ENCODE data around the gene TXLNB. TPM values are rescaled to one million over a fixed set of nuclear protein-coding genes. Genes with fewer than 3 reads are reported as not detected.

TXLNB gene
- total RNA-seq, 1 donor from 2014 or later, result 0.49 TPM

GRCh38 chr6:139311831-139312230 lies 20.0 kb upstream of the TXLNB start:
- Histone ChIP-seq H3K27ac (no peak overlapping the region), H3K4me1 (no peaks in the 10 kb centered on the region), H3K36me3 (no peaks in the 10 kb centered on the region), H3K27me3 (no peaks in the 10 kb centered on the region), H3K9me3 (no peaks in the 10 kb centered on the region), H3K4me3 (no peak overlapping the region)
- no peak for TF ChIP-seq CTCF (IDR thresholded peaks at IDR 0.05)
- no peak for TF ChIP-seq POLR2AphosphoS5 (IDR thresholded peaks at IDR 0.05; ENCODE audit: insufficient read depth in 1 of 2, low read depth in 1 of 2)
- DNase-seq (ENCODE audit: extremely low spot score in 2 of 2), result no peak
- intact Hi-C loops (cut with DNase I), result no loop called here

- DNase-seq (ENCODE audit: extremely low spot score in 2 of 2), result no peak
- Histone ChIP-seq H3K9me3 (no peaks in the 10 kb centered on the region), H3K27ac (no peak overlapping the region), H3K36me3 (no peaks in the 10 kb centered on the region), H3K4me1 (no peaks in the 10 kb centered on the region), H3K4me3 (no peak overlapping the region), H3K27me3 (no peaks in the 10 kb centered on the region)
- TF ChIP-seq POLR2AphosphoS5 (IDR thresholded peaks at IDR 0.05; ENCODE audit: insufficient read depth in 1 of 2, low read depth in 1 of 2), result no peak
- TF ChIP-seq POLR2A (IDR thresholded peaks at IDR 0.05), result no peak
- TF ChIP-seq CTCF (IDR thresholded peaks at IDR 0.05), result no peak
- intact Hi-C loops (cut with DNase I), result no loop called here
These were observed 17.3 kb upstream of the TXLNB start for GRCh38 chr6:139308936-139309603.

GRCh38 chr6:139308286-139308916 lies 16.6 kb upstream of the TXLNB start:
- DNase-seq (ENCODE audit: extremely low spot score in 2 of 2), result no peak
- no peak overlapping the region for H3K27ac ChIP-seq
- H3K4me3 ChIP-seq, result no peak overlapping the region
- H3K36me3 ChIP-seq, result no peaks in the 10 kb centered on the region
- no peaks in the 10 kb centered on the region for H3K4me1 ChIP-seq
- intact Hi-C loops (cut with DNase I), result no loop called here
- TF ChIP-seq POLR2AphosphoS5 (IDR thresholded peaks at IDR 0.05; ENCODE audit: insufficient read depth in 1 of 2, low read depth in 1 of 2) (no peak), POLR2A (IDR thresholded peaks at IDR 0.05) (no peak), CTCF (IDR thresholded peaks at IDR 0.05) (no peak)
- no peaks in the 10 kb centered on the region for H3K9me3 ChIP-seq
- H3K27me3 ChIP-seq, result no peaks in the 10 kb centered on the region

- intact Hi-C loops (cut with DNase I), result no loop called here
- no peak for TF ChIP-seq CTCF (IDR thresholded peaks at IDR 0.05)
- TF ChIP-seq POLR2AphosphoS5 (IDR thresholded peaks at IDR 0.05; ENCODE audit: insufficient read depth in 1 of 2, low read depth in 1 of 2), result no peak
- TF ChIP-seq POLR2A (IDR thresholded peaks at IDR 0.05), result no peak
- Histone ChIP-seq H3K36me3 (no peaks in the 10 kb centered on the region), H3K4me1 (no peaks in the 10 kb centered on the region), H3K9me3 (no peaks in the 10 kb centered on the region), H3K4me3 (no peak overlapping the region), H3K27ac (no peak overlapping the region), H3K27me3 (no peaks in the 10 kb centered on the region)
- DNase-seq (ENCODE audit: extremely low spot score in 2 of 2), result no peak
These were observed 14.6 kb upstream of the TXLNB start for GRCh38 chr6:139306291-139306981.

- intact Hi-C loops (cut with DNase I), result no loop called here
- TF ChIP-seq POLR2AphosphoS5 (IDR thresholded peaks at IDR 0.05; ENCODE audit: insufficient read depth in 1 of 2, low read depth in 1 of 2) (no peak), POLR2A (IDR thresholded peaks at IDR 0.05) (no peak), CTCF (IDR thresholded peaks at IDR 0.05) (no peak)
- no peak overlapping the region for H3K27ac ChIP-seq
- no peak overlapping the region for H3K4me3 ChIP-seq
- DNase-seq (ENCODE audit: extremely low spot score in 2 of 2), result no peak
- H3K9me3 ChIP-seq, result no peaks in the 10 kb centered on the region
- no peaks in the 10 kb centered on the region for H3K4me1 ChIP-seq
- H3K36me3 ChIP-seq, result no peaks in the 10 kb centered on the region
- no peaks in the 10 kb centered on the region for H3K27me3 ChIP-seq
These were observed 11.4 kb upstream of the TXLNB start for GRCh38 chr6:139303185-139303584.
